Measurements from ENCODE around the gene ICA1.
A peak's percentile ranks its signal among the peaks of the same experiment; 100 is the strongest.

The ICA1 gene

GRCh38 chr7:8131694-8132605, 130.0 kb downstream of the ICA1 start:
- TF ChIP-seq POLR2AphosphoS5 (IDR thresholded peaks at IDR 0.05; ENCODE audit: low read depth, low read length) (peak; percentile 56; the same call in 1 of the 2 replicates), POLR2A (IDR thresholded peaks at IDR 0.05; ENCODE audit: low read depth, low read length) (peak; percentile 15; the same call in 1 of the 2 replicates), TAF1 (IDR thresholded peaks at IDR 0.05; ENCODE audit: borderline replicate concordance, low read depth, low read length) (no peak)
- DNase-seq (ENCODE audit: insufficient read length) (no peak), FAIRE-seq (peak; percentile 92)

- DNase-seq (ENCODE audit: insufficient read length) (no peak), FAIRE-seq (peak; percentile 44)
- TF ChIP-seq POLR2AphosphoS5 (IDR thresholded peaks at IDR 0.05; ENCODE audit: low read depth, low read length) (no peak), TAF1 (IDR thresholded peaks at IDR 0.05; ENCODE audit: borderline replicate concordance, low read depth, low read length) (no peak), POLR2A (IDR thresholded peaks at IDR 0.05; ENCODE audit: low read depth, low read length) (no peak)
Measured at GRCh38 chr7:8130663-8131062, 131.3 kb downstream of the ICA1 start.

GRCh38 chr7:8129318-8129659, 132.7 kb downstream of the ICA1 start:
- no peak for FAIRE-seq
- DNase-seq (ENCODE audit: insufficient read length): no peak
- no peak for TF ChIP-seq POLR2A (IDR thresholded peaks at IDR 0.05; ENCODE audit: low read depth, low read length)
- TF ChIP-seq POLR2AphosphoS5 (IDR thresholded peaks at IDR 0.05; ENCODE audit: low read depth, low read length): no peak
- TF ChIP-seq TAF1 (IDR thresholded peaks at IDR 0.05; ENCODE audit: borderline replicate concordance, low read depth, low read length): no peak

GRCh38 chr7:8128449-8129317, 133.3 kb downstream of the ICA1 start:
- FAIRE-seq: peak; percentile 88
- TF ChIP-seq TAF1 (IDR thresholded peaks at IDR 0.05; ENCODE audit: borderline replicate concordance, low read depth, low read length) (no peak), POLR2A (IDR thresholded peaks at IDR 0.05; ENCODE audit: low read depth, low read length) (peak; percentile 51), POLR2AphosphoS5 (IDR thresholded peaks at IDR 0.05; ENCODE audit: low read depth, low read length) (peak; percentile 44; the same call in 1 of the 2 replicates)

GRCh38 chr7:8126601-8127167, 135.3 kb downstream of the ICA1 start:
- TF ChIP-seq POLR2AphosphoS5 (IDR thresholded peaks at IDR 0.05; ENCODE audit: low read depth, low read length) (no peak), POLR2A (IDR thresholded peaks at IDR 0.05; ENCODE audit: low read depth, low read length) (no peak), TAF1 (IDR thresholded peaks at IDR 0.05; ENCODE audit: borderline replicate concordance, low read depth, low read length) (no peak)
- DNase-seq (ENCODE audit: insufficient read length): no peak
- FAIRE-seq: no peak

More at GRCh38 chr7:8128449-8129317, 133.3 kb downstream of the ICA1 start:
- no peak for DNase-seq (ENCODE audit: insufficient read length)

- TF ChIP-seq POLR2AphosphoS5 (IDR thresholded peaks at IDR 0.05; ENCODE audit: low read depth, low read length) (peak; percentile 73), POLR2A (IDR thresholded peaks at IDR 0.05; ENCODE audit: low read depth, low read length) (peak; percentile 67), TAF1 (IDR thresholded peaks at IDR 0.05; ENCODE audit: borderline replicate concordance, low read depth, low read length) (no peak)
- peak; percentile 97 for FAIRE-seq
Measured at GRCh38 chr7:8125680-8126444, 136.1 kb downstream of the ICA1 start.

GRCh38 chr7:8121243-8121642, 140.7 kb downstream of the ICA1 start:
- TF ChIP-seq TAF1 (IDR thresholded peaks at IDR 0.05; ENCODE audit: borderline replicate concordance, low read depth, low read length) (no peak), POLR2AphosphoS5 (IDR thresholded peaks at IDR 0.05; ENCODE audit: low read depth, low read length) (no peak), POLR2A (IDR thresholded peaks at IDR 0.05; ENCODE audit: low read depth, low read length) (no peak)
- FAIRE-seq (no peak), DNase-seq (ENCODE audit: insufficient read length) (no peak)

More at GRCh38 chr7:8125680-8126444, 136.1 kb downstream of the ICA1 start:
- peak; percentile 43 for DNase-seq (ENCODE audit: insufficient read length)

GRCh38 chr7:8120390-8121058, 141.4 kb downstream of the ICA1 start:
- FAIRE-seq (no peak), DNase-seq (ENCODE audit: insufficient read length) (no peak)
- TF ChIP-seq POLR2A (IDR thresholded peaks at IDR 0.05; ENCODE audit: low read depth, low read length) (no peak), POLR2AphosphoS5 (IDR thresholded peaks at IDR 0.05; ENCODE audit: low read depth, low read length) (no peak), TAF1 (IDR thresholded peaks at IDR 0.05; ENCODE audit: borderline replicate concordance, low read depth, low read length) (no peak)

GRCh38 chr7:8119262-8119661, 142.7 kb downstream of the ICA1 start:
- no peak for DNase-seq (ENCODE audit: insufficient read length)
- TF ChIP-seq POLR2AphosphoS5 (IDR thresholded peaks at IDR 0.05; ENCODE audit: low read depth, low read length) (no peak), POLR2A (IDR thresholded peaks at IDR 0.05; ENCODE audit: low read depth, low read length) (no peak), TAF1 (IDR thresholded peaks at IDR 0.05; ENCODE audit: borderline replicate concordance, low read depth, low read length) (no peak)
- FAIRE-seq: no peak

- DNase-seq (ENCODE audit: insufficient read length) (no peak), FAIRE-seq (peak; percentile 76)
- TF ChIP-seq POLR2AphosphoS5 (IDR thresholded peaks at IDR 0.05; ENCODE audit: low read depth, low read length): no peak
- TF ChIP-seq POLR2A (IDR thresholded peaks at IDR 0.05; ENCODE audit: low read depth, low read length): no peak
- TF ChIP-seq TAF1 (IDR thresholded peaks at IDR 0.05; ENCODE audit: borderline replicate concordance, low read depth, low read length): no peak
Measured at GRCh38 chr7:8117195-8117594, 144.8 kb downstream of the ICA1 start.

All from GM12892 (cell line).